SK-N-SH (cell line): Measurements from ENCODE around the gene FRY. TPM values are rescaled to one million over a fixed set of nuclear protein-coding genes. Genes with fewer than 3 reads are reported as not detected.
A peak's percentile ranks its signal among the peaks of the same experiment; 100 is the strongest.

Source experiments
- CTCF ChIA-PET: fragments of 300-600, 350-600 bp; formaldehyde crosslinking; extraction: SDS; loops from one replicate; lab custom pipeline; 2021; lab: Yijun Ruan, JAX
- POLR2A ChIA-PET: fragments of 350-600 bp; sonication (Branson Sonifier 250); formaldehyde crosslinking; extraction: SDS; loops from one replicate; lab custom pipeline; 2020; ENCODE audit warnings: antibody characterized with exemption, inconsistent platforms; lab: Yijun Ruan, JAX
- DNase-seq: peaks from one replicate; pipeline ENCODE4 v3.0.0; 2012
- H2AFZ ChIP-seq: fragments of 200-600 bp; sonication (generic); 2 replicates; pipeline ENCODE4 v1.8.1; 2016; ENCODE audit warnings: antibody characterized with exemption, mild to moderate bottlenecking, low read depth
- H3F3A ChIP-seq: fragments of 200-600 bp; sonication (generic); replicated peaks from 2 replicates; pipeline ENCODE3; 2016; ENCODE audit warnings: antibody characterized with exemption, mild to moderate bottlenecking; ENCODE audit not compliant: insufficient read depth
- H3K27ac ChIP-seq, 2 experiments: fragments of 200-500 bp in 1 of 2; fragments of 200-600 bp in 1 of 2; sonication (Bioruptor generic) in 1 of 2; sonication (generic), shearing (Covaris generic) in 1 of 2; 2 replicates each; pipeline versions ENCODE4 v1.5.1 to v1.6.1; 2014 to 2016; ENCODE audit warnings: low read depth in 2 of 2, inconsistent platforms in 1 of 2, low read length in 1 of 2, mild to moderate bottlenecking in 1 of 2, mixed read lengths in 1 of 2
- H3K27me3 ChIP-seq: fragments of 200-600 bp; sonication (generic), shearing (Covaris generic); 2 replicates; pipeline ENCODE4 v1.6.1; 2016; ENCODE audit warnings: mixed run types; ENCODE audit not compliant: insufficient read depth
- H3K36me3 ChIP-seq, 2 experiments: fragments of 200-500 bp in 1 of 2; fragments of 200-600 bp in 1 of 2; sonication (Bioruptor generic) in 1 of 2; sonication (generic) in 1 of 2; replicated peaks in 1 of 2; 2 replicates each; pipeline versions ENCODE3 to v1.5.1; 2014 to 2016; ENCODE audit warnings: low read length in 1 of 2, mild to moderate bottlenecking in 1 of 2; ENCODE audit not compliant: insufficient read depth in 2 of 2, control insufficient read depth in 1 of 2
- H3K4me1 ChIP-seq, 2 experiments: fragments of 200-500 bp in 1 of 2; fragments of 200-600 bp in 1 of 2; sonication (Bioruptor generic) in 1 of 2; sonication (generic), shearing (Covaris generic) in 1 of 2; 2 replicates each; pipeline versions ENCODE4 v1.5.1 to v1.6.1; 2014 to 2016; ENCODE audit warnings: low read depth in 1 of 2, low read length in 1 of 2, mixed run types in 1 of 2; ENCODE audit not compliant: insufficient read depth in 2 of 2, control insufficient read depth in 1 of 2
- H3K4me2 ChIP-seq: fragments of 200-600 bp; sonication (generic), shearing (Covaris generic); 2 replicates; pipeline ENCODE4 v1.6.1; 2017; ENCODE audit warnings: mixed run types
- H3K4me3 ChIP-seq, 2 experiments: fragments of 200-500 bp in 1 of 2; fragments of 200-600 bp in 1 of 2; sonication (Bioruptor generic) in 1 of 2; sonication (generic), shearing (Covaris generic) in 1 of 2; 2 replicates each; pipeline versions ENCODE4 v1.5.1 to v1.8.1; 2014 to 2016; ENCODE audit warnings: low read depth in 2 of 2, inconsistent platforms in 1 of 2, low read length in 1 of 2, mild to moderate bottlenecking in 1 of 2, mixed read lengths in 1 of 2, moderate library complexity in 1 of 2
- H3K79me2 ChIP-seq: fragments of 200-600 bp; sonication (generic); 2 replicates; pipeline ENCODE4 v1.8.1; 2017; ENCODE audit warnings: mild to moderate bottlenecking; ENCODE audit not compliant: insufficient read depth
- H3K9ac ChIP-seq: fragments of 200-600 bp; sonication (generic); 2 replicates; pipeline ENCODE4 v1.6.1; 2017; ENCODE audit warnings: mixed run types
- H3K9me2 ChIP-seq: fragments of 200-600 bp; sonication (generic); 2 replicates; pipeline ENCODE4 v1.6.1; 2017; ENCODE audit warnings: mixed run types
- H3K9me3 ChIP-seq: fragments of 200-600 bp; sonication (generic); 2 replicates; pipeline ENCODE4 v1.6.1; 2017; ENCODE audit warnings: mixed run types, mild to moderate bottlenecking, moderate library complexity
- H4K20me1 ChIP-seq: fragments of 200-600 bp; sonication (generic); 2 replicates; pipeline ENCODE4 v1.6.1; 2017; ENCODE audit warnings: mild to moderate bottlenecking, mixed run types; ENCODE audit not compliant: insufficient read depth
- CHD2 ChIP-seq: fragments of 150-350 bp; IDR thresholded peaks from 2 replicates; pipeline ENCODE4 v1.6.1; 2018; ENCODE audit warnings: low read length; ENCODE audit not compliant: partially characterized antibody
- EP300 ChIP-seq, 2 experiments: IDR thresholded peaks; 2 replicates each; pipeline versions ENCODE4 v1.4.0 to v1.6.1; 2012; ENCODE audit warnings: borderline replicate concordance in 1 of 2, low read depth in 1 of 2, low read length in 1 of 2
- FOXM1 ChIP-seq: IDR thresholded peaks from 2 replicates; pipeline ENCODE4 v1.4.0; 2012; ENCODE audit warnings: low read depth, mild to moderate bottlenecking
- GABPA ChIP-seq: IDR thresholded peaks from 2 replicates; pipeline ENCODE4 v1.4.0; 2012; ENCODE audit warnings: low read depth, mild to moderate bottlenecking
- MEF2A ChIP-seq: IDR thresholded peaks from 2 replicates; pipeline ENCODE4 v1.4.0; 2012; ENCODE audit warnings: low read depth, borderline replicate concordance
- POLR2AphosphoS5 ChIP-seq: IDR thresholded peaks from 2 replicates; pipeline ENCODE4 v1.6.1; 2012; ENCODE audit warnings: low read depth, low read length
- RAD21 ChIP-seq: IDR thresholded peaks from 2 replicates; pipeline ENCODE4 v1.6.1; 2012; ENCODE audit warnings: mild to moderate bottlenecking, low read length
- RFX5 ChIP-seq: IDR thresholded peaks from 2 replicates; pipeline ENCODE4 v1.6.1; 2012; ENCODE audit warnings: mild to moderate bottlenecking, improper control_type of control experiment, low read length
- RXRA ChIP-seq: IDR thresholded peaks from 2 replicates; pipeline ENCODE4 v1.4.0; 2012; ENCODE audit warnings: low read depth, mild to moderate bottlenecking, borderline replicate concordance
- TAF1 ChIP-seq: IDR thresholded peaks from 2 replicates; pipeline ENCODE4 v1.6.1; 2012; ENCODE audit warnings: low read depth, mild to moderate bottlenecking, low read length, moderate library complexity, borderline replicate concordance
- YY1 ChIP-seq: IDR thresholded peaks from 2 replicates; pipeline ENCODE4 v1.4.0; 2012; ENCODE audit warnings: low read depth, mild to moderate bottlenecking
- WGBS: methylation state at CpG from one replicate; pipeline ENCODE4 v1.1.6; 2017; ENCODE audit warnings: low lambda C conversion rate; 5-methylcytosine and 5-hydroxymethylcytosine counted together
- polyA plus RNA-seq, 3 experiments: library from polyadenylated mRNA; depleted of rRNA; stranded (reverse); fragments of >200 nt; gene quantifications; 2 replicates each; pipeline ENCODE4 v1.2.3, GENCODE V29; 2012
- TF ChIP-seq, protein P1 (sequence below): IDR thresholded peaks from 2 replicates; pipeline ENCODE4 v1.4.0; 2012; ENCODE audit warnings: low read depth, borderline replicate concordance
- TF ChIP-seq, protein P2 (sequence below): IDR thresholded peaks from 2 replicates; pipeline ENCODE4 v1.6.1; 2012; ENCODE audit warnings: mild to moderate bottlenecking, low read depth, low read length, moderate library complexity
- TF ChIP-seq, protein P3 (sequence below): IDR thresholded peaks from 2 replicates; pipeline ENCODE4; 2012

The FRY gene
- polyA plus RNA-seq, 1 of the 3 experiments (the other 2 are of a cell fraction), result 1.4 TPM

DNA sequence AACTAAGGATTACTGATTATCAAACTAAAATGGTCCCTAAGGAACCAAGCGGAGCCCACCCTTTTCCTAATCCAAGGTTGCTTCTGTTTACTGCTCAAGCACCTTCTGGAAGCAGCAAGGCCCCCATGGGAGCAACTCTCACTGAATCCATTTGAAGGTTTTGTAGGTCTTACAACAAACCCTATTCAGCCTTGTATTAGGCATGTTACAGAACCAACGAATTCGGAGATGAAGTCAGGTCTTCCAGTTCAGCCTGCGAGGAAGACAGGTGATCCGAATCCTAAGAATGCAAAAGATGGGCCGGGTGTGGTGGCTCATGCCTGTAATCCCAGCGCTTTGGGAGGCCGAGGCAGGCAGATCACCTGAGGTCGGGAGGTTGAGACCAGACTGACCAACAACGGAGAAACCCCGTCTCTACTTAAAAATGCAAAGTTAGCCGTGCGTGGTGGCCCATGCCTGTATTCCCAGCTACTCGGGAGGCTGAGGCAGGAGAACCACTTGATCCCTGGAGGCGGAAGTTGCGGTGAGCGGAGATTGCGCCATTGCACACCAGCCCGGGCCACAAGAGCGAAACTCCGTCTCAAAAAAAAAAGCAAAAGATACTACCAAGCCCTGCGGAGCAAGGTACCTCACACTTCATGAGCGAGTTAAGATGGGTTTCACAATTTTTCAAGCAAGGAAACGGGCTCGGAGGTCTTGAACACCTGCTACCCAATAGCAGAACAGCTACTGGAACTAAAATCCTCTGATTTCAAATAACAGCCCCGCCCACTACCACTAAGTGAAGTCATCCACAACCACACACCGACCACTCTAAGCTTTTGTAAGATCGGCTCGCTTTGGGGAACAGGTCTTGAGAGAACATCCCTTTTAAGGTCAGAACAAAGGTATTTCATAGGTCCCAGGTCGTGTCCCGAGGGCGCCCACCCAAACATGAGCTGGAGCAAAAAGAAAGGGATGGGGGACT, 283.0 kb downstream of the FRY start:
- H3K9ac ChIP-seq, result peak overlapping the region; percentile 84
- TF ChIP-seq, protein P1, sequence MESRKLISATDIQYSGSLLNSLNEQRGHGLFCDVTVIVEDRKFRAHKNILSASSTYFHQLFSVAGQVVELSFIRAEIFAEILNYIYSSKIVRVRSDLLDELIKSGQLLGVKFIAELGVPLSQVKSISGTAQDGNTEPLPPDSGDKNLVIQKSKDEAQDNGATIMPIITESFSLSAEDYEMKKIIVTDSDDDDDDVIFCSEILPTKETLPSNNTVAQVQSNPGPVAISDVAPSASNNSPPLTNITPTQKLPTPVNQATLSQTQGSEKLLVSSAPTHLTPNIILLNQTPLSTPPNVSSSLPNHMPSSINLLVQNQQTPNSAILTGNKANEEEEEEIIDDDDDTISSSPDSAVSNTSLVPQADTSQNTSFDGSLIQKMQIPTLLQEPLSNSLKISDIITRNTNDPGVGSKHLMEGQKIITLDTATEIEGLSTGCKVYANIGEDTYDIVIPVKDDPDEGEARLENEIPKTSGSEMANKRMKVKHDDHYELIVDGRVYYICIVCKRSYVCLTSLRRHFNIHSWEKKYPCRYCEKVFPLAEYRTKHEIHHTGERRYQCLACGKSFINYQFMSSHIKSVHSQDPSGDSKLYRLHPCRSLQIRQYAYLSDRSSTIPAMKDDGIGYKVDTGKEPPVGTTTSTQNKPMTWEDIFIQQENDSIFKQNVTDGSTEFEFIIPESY, result no peak
- TF ChIP-seq, protein P2, sequence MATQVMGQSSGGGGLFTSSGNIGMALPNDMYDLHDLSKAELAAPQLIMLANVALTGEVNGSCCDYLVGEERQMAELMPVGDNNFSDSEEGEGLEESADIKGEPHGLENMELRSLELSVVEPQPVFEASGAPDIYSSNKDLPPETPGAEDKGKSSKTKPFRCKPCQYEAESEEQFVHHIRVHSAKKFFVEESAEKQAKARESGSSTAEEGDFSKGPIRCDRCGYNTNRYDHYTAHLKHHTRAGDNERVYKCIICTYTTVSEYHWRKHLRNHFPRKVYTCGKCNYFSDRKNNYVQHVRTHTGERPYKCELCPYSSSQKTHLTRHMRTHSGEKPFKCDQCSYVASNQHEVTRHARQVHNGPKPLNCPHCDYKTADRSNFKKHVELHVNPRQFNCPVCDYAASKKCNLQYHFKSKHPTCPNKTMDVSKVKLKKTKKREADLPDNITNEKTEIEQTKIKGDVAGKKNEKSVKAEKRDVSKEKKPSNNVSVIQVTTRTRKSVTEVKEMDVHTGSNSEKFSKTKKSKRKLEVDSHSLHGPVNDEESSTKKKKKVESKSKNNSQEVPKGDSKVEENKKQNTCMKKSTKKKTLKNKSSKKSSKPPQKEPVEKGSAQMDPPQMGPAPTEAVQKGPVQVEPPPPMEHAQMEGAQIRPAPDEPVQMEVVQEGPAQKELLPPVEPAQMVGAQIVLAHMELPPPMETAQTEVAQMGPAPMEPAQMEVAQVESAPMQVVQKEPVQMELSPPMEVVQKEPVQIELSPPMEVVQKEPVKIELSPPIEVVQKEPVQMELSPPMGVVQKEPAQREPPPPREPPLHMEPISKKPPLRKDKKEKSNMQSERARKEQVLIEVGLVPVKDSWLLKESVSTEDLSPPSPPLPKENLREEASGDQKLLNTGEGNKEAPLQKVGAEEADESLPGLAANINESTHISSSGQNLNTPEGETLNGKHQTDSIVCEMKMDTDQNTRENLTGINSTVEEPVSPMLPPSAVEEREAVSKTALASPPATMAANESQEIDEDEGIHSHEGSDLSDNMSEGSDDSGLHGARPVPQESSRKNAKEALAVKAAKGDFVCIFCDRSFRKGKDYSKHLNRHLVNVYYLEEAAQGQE, result no peak
- TF ChIP-seq MEF2A (no peak), TAF1 (no peak), POLR2AphosphoS5 (no peak), RAD21 (no peak), FOXM1 (no peak), RFX5 (no peak), EP300 (IDR thresholded peaks at IDR 0.05; ENCODE audit: borderline replicate concordance in 1 of 2, low read depth in 1 of 2, low read length in 1 of 2) (no peak), CHD2 (no peak), RXRA (no peak), YY1 (no peak), GABPA (no peak)
- TF ChIP-seq, protein P3, sequence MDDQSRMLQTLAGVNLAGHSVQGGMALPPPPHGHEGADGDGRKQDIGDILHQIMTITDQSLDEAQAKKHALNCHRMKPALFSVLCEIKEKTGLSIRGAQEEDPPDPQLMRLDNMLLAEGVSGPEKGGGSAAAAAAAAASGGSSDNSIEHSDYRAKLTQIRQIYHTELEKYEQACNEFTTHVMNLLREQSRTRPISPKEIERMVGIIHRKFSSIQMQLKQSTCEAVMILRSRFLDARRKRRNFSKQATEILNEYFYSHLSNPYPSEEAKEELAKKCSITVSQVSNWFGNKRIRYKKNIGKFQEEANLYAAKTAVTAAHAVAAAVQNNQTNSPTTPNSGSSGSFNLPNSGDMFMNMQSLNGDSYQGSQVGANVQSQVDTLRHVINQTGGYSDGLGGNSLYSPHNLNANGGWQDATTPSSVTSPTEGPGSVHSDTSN, result no peak
- TF ChIP-seq, all 33 proteins: peak for 0
- no peaks in the 10 kb centered on the region for H4K20me1 ChIP-seq
- ChIA-PET CTCF (interaction anchor here (0.8 to 3.4 kb wide), 7 partner anchors 9 to 404 kb away, joined by 3 to 17 read pairs (median 6); no protein-coding TSS in a partner anchor), POLR2A (interaction anchor here (0.9 to 1.8 kb wide), 6 partner anchors 9 to 468 kb away, joined by 3 to 4 read pairs (median 3); partner anchors contain the start of gene FRY)
- no peaks in the 10 kb centered on the region for H3K9me2 ChIP-seq
- no peaks in the 10 kb centered on the region for H3K27me3 ChIP-seq
- peaks cover 0 to 6% of the 10 kb centered on the region in 2 experiments; a peak in 2 of 4 replicates for H3K4me1 ChIP-seq
- peaks cover 19% of the 10 kb centered on the region; the same call in 1 of the 2 replicates for H3K79me2 ChIP-seq
- peak overlapping the region; percentile 90 to 97 for H3K4me3 ChIP-seq
- peak overlapping the region; percentile 83 for H3K4me2 ChIP-seq
- 87% methylated on average over 32 of the region's 32 CpGs for WGBS
- H3K27ac ChIP-seq, result peak overlapping the region; percentile 89 to 90
- no peaks in the 10 kb centered on the region for H3F3A ChIP-seq
- peaks cover 7 to 13% of the 10 kb centered on the region in 2 experiments for H3K36me3 ChIP-seq
- peak; percentile 60 for DNase-seq
- H3K9me3 ChIP-seq, result no peaks in the 10 kb centered on the region
- peak overlapping the region; percentile 100 for H2AFZ ChIP-seq
